H1 (cell line): ENCODE results near the gene IRX4. TPM values are rescaled to one million over a fixed set of nuclear protein-coding genes. Genes with fewer than 3 reads are reported as not detected.

ENCODE experiments used
- ATF2 ChIP-seq: IDR thresholded peaks from 2 replicates; pipeline ENCODE4 v1.6.1; 2012; ENCODE audit warnings: low read length, inconsistent platforms
- BCL11A ChIP-seq, 2 experiments: IDR thresholded peaks; one replicate each; pipeline ENCODE4 v1.6.1; 2011; ENCODE audit warnings: low read depth in 2 of 2, low read length in 2 of 2, mild to moderate bottlenecking in 2 of 2
- CHD7 ChIP-seq: fragments of 300-600 bp; sonication (generic); IDR thresholded peaks from 2 replicates; pipeline ENCODE4 v1.7.1; 2012; ENCODE audit warnings: low read length, moderate library complexity, mild to moderate bottlenecking, inconsistent platforms; ENCODE audit not compliant: insufficient replicate concordance
- EGR1 ChIP-seq: IDR thresholded peaks from 2 replicates; pipeline ENCODE4 v1.6.1; 2011; ENCODE audit warnings: low read depth, low read length, borderline replicate concordance
- JUND ChIP-seq: IDR thresholded peaks from 2 replicates; pipeline ENCODE4 v1.6.1; 2011; ENCODE audit warnings: mild to moderate bottlenecking, improper control_type of control experiment, low read length
- KDM4A ChIP-seq: IDR thresholded peaks from one replicate; pipeline ENCODE4 v1.7.1; 2012; ENCODE audit warnings: low read depth, mild to moderate bottlenecking, moderate library complexity, low read length, inconsistent platforms; ENCODE audit not compliant: severe bottlenecking
- NANOG ChIP-seq: IDR thresholded peaks from 2 replicates; pipeline ENCODE4 v1.6.1; 2011; ENCODE audit warnings: low read length, low read depth, mild to moderate bottlenecking, inconsistent platforms; ENCODE audit not compliant: insufficient read depth, poor library complexity, severe bottlenecking
- SIN3A ChIP-seq, 2 experiments: IDR thresholded peaks in 1 of 2; conservative IDR thresholded peaks in 1 of 2; 2 replicates each; pipeline ENCODE4 v1.6.1; 2011 to 2012; ENCODE audit warnings: low read length in 2 of 2, improper control_type of control experiment in 1 of 2, low read depth in 1 of 2, mild to moderate bottlenecking in 1 of 2
- TEAD4 ChIP-seq: IDR thresholded peaks from 2 replicates; pipeline ENCODE4 v1.6.1; 2012; ENCODE audit warnings: low read depth, low read length, inconsistent platforms, mixed read lengths
- polyA plus RNA-seq, 7 experiments: library from polyadenylated mRNA; depleted of rRNA in 3 of 7; stranded (reverse) in 5 of 7; unstranded in 2 of 7; fragments of >200 nt in 5 of 7; fragments of 200-250 nt in 2 of 7; gene quantifications; 1 replicate in 5 of 7; 2 replicates in 1 of 7; 4 replicates in 1 of 7; pipeline versions ENCODE4 v1.2.1 to v1.2.3, GENCODE V29; 2011 to 2013; ENCODE audit warnings: missing spikeins in 2 of 7, mixed read lengths in 2 of 7
- total RNA-seq: library from RNA; stranded (reverse); fragmentation: NEBNext Ultra II Directional; extraction: Animal tissue kit (Norgen Biotek cat#: 25700); gene quantifications from 2 replicates; pipeline ENCODE4 v1.2.1, GENCODE V29; 2021

IRX4 gene
- total and polyA plus RNA-seq, 2 of the 8 experiments (the other 6 are each of a cell fraction or from before 2014, with no cell fraction given), result 0.45 to 1.2 TPM

- TF ChIP-seq CHD7, result no peak
- no peak for TF ChIP-seq KDM4A
- no peak for TF ChIP-seq BCL11A (IDR thresholded peaks at IDR 0.05; ENCODE audit: low read depth in 2 of 2, low read length in 2 of 2)
- TF ChIP-seq ATF2, result no peak
- no peak for TF ChIP-seq JUND
- no peak for TF ChIP-seq EGR1
- no peak for TF ChIP-seq TEAD4
- TF ChIP-seq NANOG, result no peak
- TF ChIP-seq SIN3A (conservative IDR thresholded peaks at IDR 0.05 in 1 of 2, IDR thresholded peaks at IDR 0.05 in 1 of 2; ENCODE audit: low read depth in 1 of 2, low read length in 2 of 2), result no peak
Observed at GRCh38 chr5:1874348-1874747, 8.4 kb downstream of the IRX4 start (continued).
